ENCODE measurements around the gene ICAM5. TPM values are rescaled to one million over a fixed set of nuclear protein-coding genes. Genes with fewer than 3 reads are reported as not detected.

Gene ICAM5
- total and polyA plus RNA-seq, 9 of the 15 experiments (the other 6 are each of a cell fraction or from before 2014, with no cell fraction given), result 0.10 to 114 (median 13.7) TPM

- TF ChIP-seq MAX (CRISPR knock-in tag; IDR thresholded peaks at IDR 0.05) (peak; percentile 86), CXXC5 (CRISPR knock-in tag; IDR thresholded peaks at IDR 0.05) (peak; percentile 82), MYC (IDR thresholded peaks at IDR 0.05; ENCODE audit: low read depth, low read length) (peak; percentile 80), MYC (CRISPR knock-in tag; IDR thresholded peaks at IDR 0.05; ENCODE audit: borderline replicate concordance, low read depth) (0 out of 2 replicates have a peak, but pooled peaks have one; percentile 11), POLR2H (tag; IDR thresholded peaks at IDR 0.05; ENCODE audit: low read depth) (peak; percentile 89; the same call in 1 of the 2 replicates), C11orf30 (IDR thresholded peaks at IDR 0.05; ENCODE audit: low read depth) (no peak), HDAC2 (IDR thresholded peaks at IDR 0.05) (peak; percentile 87; the same call in 1 of the 2 replicates), ARID4B (CRISPR knock-in tag; IDR thresholded peaks at IDR 0.05) (no peak; the same call in 1 of the 2 replicates), ZNF444 (CRISPR knock-in tag; IDR thresholded peaks at IDR 0.05) (no peak), E2F1 (CRISPR knock-in tag; IDR thresholded peaks at IDR 0.05) (peak; percentile 83; the same call in 1 of the 2 replicates), DPF2 (IDR thresholded peaks at IDR 0.05) (peak; percentile 19; the same call in 1 of the 2 replicates), CREB1 (IDR thresholded peaks at IDR 0.05) (0 out of 2 replicates have a peak, but pooled peaks have one; percentile 17), CREB1 (CRISPR knock-in tag; IDR thresholded peaks at IDR 0.05) (no peak; the same call in 1 of the 2 replicates), HNRNPK (IDR thresholded peaks at IDR 0.05; ENCODE audit: low read depth, low read length, poor library complexity, severe bottlenecking) (no peak), DNMT1 (IDR thresholded peaks at IDR 0.05) (no peak), ZKSCAN3 (CRISPR knock-in tag; IDR thresholded peaks at IDR 0.05) (no peak), BRF2 (IDR thresholded peaks at IDR 0.05; ENCODE audit: borderline replicate concordance, insufficient read depth, insufficient read length) (no peak), THAP12 (CRISPR knock-in tag; IDR thresholded peaks at IDR 0.05) (no peak)
Observed at GRCh38 chr19:10270616-10271394, 18.9 kb upstream of the ICAM5 start, which contains the start of gene ICAM1 (continued).

All from K562 (cell line).